Fibroblast of lung (primary cell): Measurements from ENCODE around the gene XRCC1.

Experiments used
- CTCF ChIP-seq, 2 donors: IDR thresholded peaks in 1 of 2; conservative IDR thresholded peaks in 1 of 2; 1 replicate in 1 of 2; 2 replicates in 1 of 2; pipeline ENCODE4 v1.5.1; 2011 to 2012; ENCODE audit warnings: low read length in 2 of 2, control low read depth in 1 of 2, inconsistent platforms in 1 of 2, low read depth in 1 of 2, mild to moderate bottlenecking in 1 of 2
- EZH2 ChIP-seq: IDR thresholded peaks from 2 replicates; pipeline ENCODE4 v1.5.1; 2012; ENCODE audit warnings: low read length, control low read depth, mild to moderate bottlenecking; ENCODE audit errors: missing control alignments

DNA sequence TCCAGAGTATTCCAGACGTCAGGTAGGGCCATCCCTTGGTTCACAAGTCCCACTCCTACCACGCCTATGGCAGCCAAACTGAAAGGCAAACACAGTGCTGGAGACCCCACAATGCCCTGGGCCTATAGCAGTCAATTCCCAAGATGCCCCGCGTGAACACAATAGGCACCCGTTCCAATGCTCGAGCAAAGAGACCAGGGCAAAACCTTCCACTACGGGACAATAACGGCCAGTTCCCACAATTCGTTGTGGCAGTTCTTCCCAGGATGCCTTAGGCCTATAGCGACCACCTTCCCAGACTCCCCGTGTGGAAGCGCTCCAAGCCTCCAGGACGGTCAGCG, 43.6 kb upstream of the XRCC1 start:
- TF ChIP-seq EZH2, result no peak
- TF ChIP-seq CTCF (conservative IDR thresholded peaks at IDR 0.05 in 1 of 2, IDR thresholded peaks at IDR 0.05 in 1 of 2; ENCODE audit: low read depth in 1 of 2, low read length in 2 of 2), result no peak
